A673 (cell line): Measurements from ENCODE around the gene CIAO2B.

Source experiments
- EZH2 ChIP-seq: fragments of 200-600 bp; sonication (generic); IDR thresholded peaks from 2 replicates; pipeline ENCODE4 v1.6.1; 2017; ENCODE audit warnings: borderline replicate concordance, low read depth, mild to moderate bottlenecking, mixed read lengths, antibody characterized with exemption, low read length; ENCODE audit not compliant: poor library complexity, severe bottlenecking
- TF ChIP-seq, protein P1 (sequence below): fragments of 300-800, 200-600 bp; sonication (generic); conservative IDR thresholded peaks from 2 replicates; pipeline ENCODE4 v1.5.1; 2017; ENCODE audit warnings: low read depth, mild to moderate bottlenecking, antibody characterized with exemption, low read length, moderate library complexity, mixed read lengths

DNA sequence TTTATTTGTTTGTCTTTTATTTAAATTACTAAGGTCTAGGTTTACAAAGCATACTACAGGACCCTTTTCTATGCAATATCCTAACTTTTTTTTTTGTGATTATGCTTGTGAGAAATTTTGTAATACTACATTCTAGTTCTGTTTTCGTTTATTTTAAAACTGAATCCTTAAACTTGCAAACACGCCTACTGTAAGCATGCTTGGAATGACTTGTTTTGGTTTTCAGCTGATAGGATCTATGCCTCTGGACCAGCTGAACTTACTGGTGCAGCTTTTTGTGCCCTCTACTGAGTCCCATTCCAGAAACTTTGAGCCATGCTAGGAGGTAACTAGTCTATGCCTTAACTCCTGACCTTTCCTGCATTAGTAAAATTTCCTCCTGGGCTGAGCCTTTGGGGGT lies 47.9 kb downstream of the CIAO2B start:
- TF ChIP-seq, protein P1, sequence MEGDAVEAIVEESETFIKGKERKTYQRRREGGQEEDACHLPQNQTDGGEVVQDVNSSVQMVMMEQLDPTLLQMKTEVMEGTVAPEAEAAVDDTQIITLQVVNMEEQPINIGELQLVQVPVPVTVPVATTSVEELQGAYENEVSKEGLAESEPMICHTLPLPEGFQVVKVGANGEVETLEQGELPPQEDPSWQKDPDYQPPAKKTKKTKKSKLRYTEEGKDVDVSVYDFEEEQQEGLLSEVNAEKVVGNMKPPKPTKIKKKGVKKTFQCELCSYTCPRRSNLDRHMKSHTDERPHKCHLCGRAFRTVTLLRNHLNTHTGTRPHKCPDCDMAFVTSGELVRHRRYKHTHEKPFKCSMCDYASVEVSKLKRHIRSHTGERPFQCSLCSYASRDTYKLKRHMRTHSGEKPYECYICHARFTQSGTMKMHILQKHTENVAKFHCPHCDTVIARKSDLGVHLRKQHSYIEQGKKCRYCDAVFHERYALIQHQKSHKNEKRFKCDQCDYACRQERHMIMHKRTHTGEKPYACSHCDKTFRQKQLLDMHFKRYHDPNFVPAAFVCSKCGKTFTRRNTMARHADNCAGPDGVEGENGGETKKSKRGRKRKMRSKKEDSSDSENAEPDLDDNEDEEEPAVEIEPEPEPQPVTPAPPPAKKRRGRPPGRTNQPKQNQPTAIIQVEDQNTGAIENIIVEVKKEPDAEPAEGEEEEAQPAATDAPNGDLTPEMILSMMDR = no peak
- no peak for TF ChIP-seq EZH2
